ENCODE measurements around the gene RNASE9. TPM values are rescaled to one million over a fixed set of nuclear protein-coding genes. Genes with fewer than 3 reads are reported as not detected.

RNASE9 gene
- total and polyA plus RNA-seq, 7 donors, result not detected

Other genes with a start within 250 kb of the RNASE9 start
- 10 to 100 TPM; 11.9 to 37.0 (median 28.1) TPM for gene CCNB1IP1, start 227.8 kb downstream of the RNASE9 start, total RNA-seq
- 10 to 100 TPM; 35.9 to 67.4 (median 46.0) TPM for gene CCNB1IP1, start 227.8 kb downstream of the RNASE9 start, polyA plus RNA-seq
- gene PARP2, start 217.4 kb downstream of the RNASE9 start, total RNA-seq, result 10 to 100 TPM; 10.2 to 17.4 (median 14.7) TPM
- gene PARP2, start 217.4 kb downstream of the RNASE9 start, polyA plus RNA-seq, result 10 to 100 TPM; 14.5 to 30.1 (median 18.2) TPM
- 10 to 100 TPM; 14.7 to 44.8 (median 21.2) TPM for gene TEP1, start 147.5 kb downstream of the RNASE9 start, total RNA-seq
- 1 to 10 TPM; 4.2 to 6.8 (median 6.7) TPM for gene TEP1, start 147.5 kb downstream of the RNASE9 start, polyA plus RNA-seq
- gene KLHL33, start 124.9 kb downstream of the RNASE9 start, total RNA-seq, result 10 to 100 TPM in 2 of 4 donors, 1 to 10 TPM in 2; 2.3 to 19.5 (median 9.8) TPM
- gene KLHL33, start 124.9 kb downstream of the RNASE9 start, polyA plus RNA-seq, result 1 to 10 TPM in 2 of 3 donors, under 1 TPM in 1; 0.30 to 2.8 (median 1.3) TPM
- 10 to 100 TPM; 17.2 to 24.4 (median 18.6) TPM for gene OSGEP, start 106.2 kb downstream of the RNASE9 start, total RNA-seq
- gene OSGEP, start 106.2 kb downstream of the RNASE9 start, polyA plus RNA-seq, result 10 to 100 TPM; 16.6 to 24.3 (median 18.2) TPM
- 10 to 100 TPM; 61.1 to 98.4 (median 85.8) TPM for gene APEX1, start 105.8 kb downstream of the RNASE9 start, total RNA-seq
- gene APEX1, start 105.8 kb downstream of the RNASE9 start, polyA plus RNA-seq, result 100 to 1,000 TPM in 1 of 3 donors, 10 to 100 TPM in 2; 90.0 to 111 (median 99.3) TPM
- 10 to 100 TPM; 15.6 to 29.7 (median 20.7) TPM for gene PIP4P1, start 99.6 kb downstream of the RNASE9 start, total RNA-seq
- 10 to 100 TPM; 23.0 to 56.5 (median 36.8) TPM for gene PIP4P1, start 99.6 kb downstream of the RNASE9 start, polyA plus RNA-seq
- gene PNP, start 91.6 kb downstream of the RNASE9 start, total RNA-seq, result 10 to 100 TPM in 2 of 4 donors, 1 to 10 TPM in 2; 3.7 to 13.3 (median 7.3) TPM
- gene PNP, start 91.6 kb downstream of the RNASE9 start, polyA plus RNA-seq, result 10 to 100 TPM in 1 of 3 donors, 1 to 10 TPM in 2; 4.1 to 42.5 (median 6.0) TPM
- gene RNASE10, start 55.5 kb downstream of the RNASE9 start, total RNA-seq, result under 1 TPM in 2 of 4 donors, not detected in 2; 0.47 to 0.48 TPM
- gene RNASE10, start 55.5 kb downstream of the RNASE9 start, polyA plus RNA-seq, result under 1 TPM in 1 of 3 donors, not detected in 2; 0.03 TPM
- not detected for gene RNASE11, start 27.0 kb upstream of the RNASE9 start, total RNA-seq
- gene RNASE11, start 27.0 kb upstream of the RNASE9 start, polyA plus RNA-seq, result not detected
- gene RNASE12, start 30.3 kb upstream of the RNASE9 start, total RNA-seq, result not detected
- not detected for gene RNASE12, start 30.3 kb upstream of the RNASE9 start, polyA plus RNA-seq
- gene OR6S1, start 80.6 kb upstream of the RNASE9 start, total RNA-seq, result not detected
- gene OR6S1, start 80.6 kb upstream of the RNASE9 start, polyA plus RNA-seq, result not detected
- 10 to 100 TPM in 1 of 4 donors, 1 to 10 TPM in 2, under 1 TPM in 1; 0.77 to 11.1 (median 4.2) TPM for gene RNASE4, start 123.5 kb upstream of the RNASE9 start, total RNA-seq
- 10 to 100 TPM in 1 of 3 donors, 1 to 10 TPM in 2; 7.6 to 10.7 (median 8.6) TPM for gene RNASE4, start 123.5 kb upstream of the RNASE9 start, polyA plus RNA-seq
- 1 to 10 TPM; 1.3 to 6.5 (median 1.8) TPM for gene ANG, start 127.7 kb upstream of the RNASE9 start, total RNA-seq
- gene ANG, start 127.7 kb upstream of the RNASE9 start, polyA plus RNA-seq, result 1 to 10 TPM; 3.5 to 4.8 (median 3.5) TPM
- not detected for gene EDDM3A, start 184.8 kb upstream of the RNASE9 start, total RNA-seq
- under 1 TPM in 1 of 3 donors, not detected in 2; 0.03 TPM for gene EDDM3A, start 184.8 kb upstream of the RNASE9 start, polyA plus RNA-seq
- gene EDDM3B, start 207.4 kb upstream of the RNASE9 start, total RNA-seq, result not detected
- not detected for gene EDDM3B, start 207.4 kb upstream of the RNASE9 start, polyA plus RNA-seq
- gene RNASE6, start 220.2 kb upstream of the RNASE9 start, total RNA-seq, result 1 to 10 TPM; 1.5 to 4.3 (median 2.4) TPM
- gene RNASE6, start 220.2 kb upstream of the RNASE9 start, polyA plus RNA-seq, result 1 to 10 TPM; 1.1 to 3.1 (median 1.2) TPM
- 100 to 1,000 TPM in 2 of 4 donors, 10 to 100 TPM in 2; 94.4 to 192 (median 139) TPM for gene RNASE1, start 241.8 kb upstream of the RNASE9 start, total RNA-seq
- 100 to 1,000 TPM in 2 of 3 donors, 10 to 100 TPM in 1; 80.2 to 117 (median 111) TPM for gene RNASE1, start 241.8 kb upstream of the RNASE9 start, polyA plus RNA-seq

Data from psoas muscle (tissue), 7 donors.